A673 (cell line): ENCODE measurements around the gene GAS2. TPM values are rescaled to one million over a fixed set of nuclear protein-coding genes. Genes with fewer than 3 reads are reported as not detected.
A peak's percentile ranks its signal among the peaks of the same experiment; 100 is the strongest.

Experiments used
- BruUV-seq: library from RNA; stranded (reverse); fragments of 400-500 nt; replicated peaks from 2 replicates; lab custom pipeline; 2021; lab: Mats Ljungman, UMichigan
- CTCF ChIA-PET: fragments of 300-600 bp; sonication (Branson Sonifier 250); formaldehyde crosslinking; loops from one replicate; lab custom pipeline; 2022; ENCODE audit warnings: antibody characterized with exemption; lab: Charles Lee
- POLR2A ChIA-PET: fragments of 300-600 bp; sonication (Branson Sonifier 250); formaldehyde crosslinking; loops from one replicate; lab custom pipeline; 2022; ENCODE audit warnings: antibody characterized with exemption; ENCODE audit not compliant: low non-redundant PET; lab: Charles Lee
- DNase-seq: peaks from one replicate; pipeline ENCODE4 v3.0.0-alpha.2; 2015; ENCODE audit warnings: low spot score
- H3K27ac ChIP-seq: fragments of 200-600 bp; sonication (generic); 2 replicates; pipeline ENCODE4 v1.5.1; 2016; ENCODE audit warnings: mixed run types, low read depth, mild to moderate bottlenecking, mixed read lengths, antibody characterized with exemption, low read length; ENCODE audit not compliant: poor library complexity, severe bottlenecking
- H3K27me3 ChIP-seq: fragments of 200-600 bp; sonication (generic); replicated peaks from 2 replicates; pipeline ENCODE4 v1.6.1; 2017; ENCODE audit warnings: mixed run types, low read depth, mild to moderate bottlenecking, mixed read lengths, antibody characterized with exemption, low read length; ENCODE audit not compliant: insufficient read depth, poor library complexity
- H3K36me3 ChIP-seq: fragments of 200-600 bp; sonication (generic); 2 replicates; pipeline ENCODE4 v1.6.1; 2016; ENCODE audit warnings: mixed run types, mild to moderate bottlenecking, mixed read lengths, antibody characterized with exemption, low read length; ENCODE audit not compliant: insufficient read depth, poor library complexity, severe bottlenecking
- H3K4me1 ChIP-seq: fragments of 200-600 bp; sonication (generic); 2 replicates; pipeline ENCODE4 v1.6.1; 2017; ENCODE audit warnings: mixed run types, mild to moderate bottlenecking, mixed read lengths, antibody characterized with exemption, low read length; ENCODE audit not compliant: insufficient read depth, poor library complexity, severe bottlenecking
- H3K4me3 ChIP-seq: fragments of 200-600 bp; sonication (generic); 2 replicates; pipeline ENCODE4 v1.5.1; 2016; ENCODE audit warnings: low read depth, mixed run types, mild to moderate bottlenecking, mixed read lengths, low read length; ENCODE audit not compliant: poor library complexity, severe bottlenecking
- H3K9me3 ChIP-seq: fragments of 200-600 bp; sonication (generic); 2 replicates; pipeline ENCODE4 v1.6.1; 2016; ENCODE audit warnings: mixed run types, low read depth, mild to moderate bottlenecking, mixed read lengths, antibody characterized with exemption, low read length; ENCODE audit not compliant: poor library complexity, severe bottlenecking
- EZH2 ChIP-seq: fragments of 200-600 bp; sonication (generic); IDR thresholded peaks from 2 replicates; pipeline ENCODE4 v1.6.1; 2017; ENCODE audit warnings: borderline replicate concordance, low read depth, mild to moderate bottlenecking, mixed read lengths, antibody characterized with exemption, low read length; ENCODE audit not compliant: poor library complexity, severe bottlenecking
- intact Hi-C: fragments of 100-400 bp; cut with micrococcal nuclease; formaldehyde crosslinking; loops from one replicate; pipeline ENCODE4 v1.10.0; 2022; ENCODE audit not compliant: unreplicated experiment
- total RNA-seq: library from RNA; stranded (reverse); gene quantifications from 2 replicates; pipeline ENCODE4 v1.2.3, GENCODE V29; 2021
- TF ChIP-seq, protein P1 (sequence below): fragments of 300-800, 200-600 bp; sonication (generic); conservative IDR thresholded peaks from 2 replicates; pipeline ENCODE4 v1.5.1; 2017; ENCODE audit warnings: low read depth, mild to moderate bottlenecking, antibody characterized with exemption, low read length, moderate library complexity, mixed read lengths

The GAS2 gene
- total RNA-seq, 1 experiment from 2014 or later: 1.8 TPM

- Histone ChIP-seq H3K4me1 (peaks cover 17% of the 10 kb centered on the region), H3K4me3 (no peak overlapping the region), H3K27me3 (no peaks in the 10 kb centered on the region), H3K27ac (no peak overlapping the region), H3K9me3 (peaks cover 7% of the 10 kb centered on the region), H3K36me3 (no peaks in the 10 kb centered on the region)
- intact Hi-C loops: no loop called here
- DNase-seq: no peak
- ChIA-PET CTCF (no interaction called here), POLR2A (no interaction called here)
- TF ChIP-seq, protein P1, sequence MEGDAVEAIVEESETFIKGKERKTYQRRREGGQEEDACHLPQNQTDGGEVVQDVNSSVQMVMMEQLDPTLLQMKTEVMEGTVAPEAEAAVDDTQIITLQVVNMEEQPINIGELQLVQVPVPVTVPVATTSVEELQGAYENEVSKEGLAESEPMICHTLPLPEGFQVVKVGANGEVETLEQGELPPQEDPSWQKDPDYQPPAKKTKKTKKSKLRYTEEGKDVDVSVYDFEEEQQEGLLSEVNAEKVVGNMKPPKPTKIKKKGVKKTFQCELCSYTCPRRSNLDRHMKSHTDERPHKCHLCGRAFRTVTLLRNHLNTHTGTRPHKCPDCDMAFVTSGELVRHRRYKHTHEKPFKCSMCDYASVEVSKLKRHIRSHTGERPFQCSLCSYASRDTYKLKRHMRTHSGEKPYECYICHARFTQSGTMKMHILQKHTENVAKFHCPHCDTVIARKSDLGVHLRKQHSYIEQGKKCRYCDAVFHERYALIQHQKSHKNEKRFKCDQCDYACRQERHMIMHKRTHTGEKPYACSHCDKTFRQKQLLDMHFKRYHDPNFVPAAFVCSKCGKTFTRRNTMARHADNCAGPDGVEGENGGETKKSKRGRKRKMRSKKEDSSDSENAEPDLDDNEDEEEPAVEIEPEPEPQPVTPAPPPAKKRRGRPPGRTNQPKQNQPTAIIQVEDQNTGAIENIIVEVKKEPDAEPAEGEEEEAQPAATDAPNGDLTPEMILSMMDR: no peak
- no peak for TF ChIP-seq EZH2
- BruUV-seq: no TSS peak
These were observed 141.0 kb downstream of the GAS2 start for GRCh38 chr11:22807391-22807790.

DNA sequence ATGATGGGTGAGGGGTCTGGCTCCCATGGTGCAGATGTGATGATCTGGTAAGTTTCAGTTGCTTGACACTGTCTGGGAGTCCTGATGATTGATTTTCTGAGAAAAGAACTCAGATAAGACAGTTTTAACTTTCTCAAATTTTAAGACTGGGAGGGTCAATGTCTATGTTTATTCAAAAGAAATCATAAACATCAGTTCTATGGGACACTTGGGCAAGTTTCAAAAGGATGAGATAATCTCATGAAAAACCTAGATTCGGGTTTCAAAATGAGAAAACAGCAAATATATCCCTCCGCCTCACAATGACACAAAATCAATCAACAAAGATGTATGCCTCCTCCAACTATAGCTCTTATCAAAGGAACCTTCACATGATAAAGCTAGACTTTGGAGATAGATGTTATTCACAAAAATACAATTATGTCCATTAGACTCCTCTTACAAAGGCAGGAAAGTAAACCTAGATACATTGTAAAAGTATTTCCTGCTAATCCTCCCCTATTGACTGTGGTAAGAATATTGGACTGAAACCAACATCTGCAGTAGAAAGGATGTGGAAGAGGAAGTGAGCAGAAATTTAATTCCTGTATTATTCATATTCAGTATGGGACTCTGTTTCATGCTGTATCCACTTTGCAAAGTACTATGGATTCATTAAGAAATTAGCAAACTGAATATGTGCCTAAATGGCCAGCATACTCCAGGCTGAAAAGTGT is 141.6 kb downstream of the GAS2 start:
- H3K4me1 ChIP-seq: peaks cover 17% of the 10 kb centered on the region
- intact Hi-C loops: loop anchor here (2.0 kb wide), 1 partner anchor 65 kb away; no protein-coding TSS in a partner anchor
- no TSS peak for BruUV-seq
- TF ChIP-seq EZH2: no peak
- TF ChIP-seq, protein P1: no peak
- no peak overlapping the region for H3K4me3 ChIP-seq
- DNase-seq: peak; percentile 71
- no peaks in the 10 kb centered on the region for H3K27me3 ChIP-seq
- H3K9me3 ChIP-seq: peaks cover 7% of the 10 kb centered on the region
- peak overlapping the region; percentile 18 for H3K27ac ChIP-seq
- H3K36me3 ChIP-seq: no peaks in the 10 kb centered on the region
- POLR2A ChIA-PET: no interaction called here
- CTCF ChIA-PET: no interaction called here

DNA sequence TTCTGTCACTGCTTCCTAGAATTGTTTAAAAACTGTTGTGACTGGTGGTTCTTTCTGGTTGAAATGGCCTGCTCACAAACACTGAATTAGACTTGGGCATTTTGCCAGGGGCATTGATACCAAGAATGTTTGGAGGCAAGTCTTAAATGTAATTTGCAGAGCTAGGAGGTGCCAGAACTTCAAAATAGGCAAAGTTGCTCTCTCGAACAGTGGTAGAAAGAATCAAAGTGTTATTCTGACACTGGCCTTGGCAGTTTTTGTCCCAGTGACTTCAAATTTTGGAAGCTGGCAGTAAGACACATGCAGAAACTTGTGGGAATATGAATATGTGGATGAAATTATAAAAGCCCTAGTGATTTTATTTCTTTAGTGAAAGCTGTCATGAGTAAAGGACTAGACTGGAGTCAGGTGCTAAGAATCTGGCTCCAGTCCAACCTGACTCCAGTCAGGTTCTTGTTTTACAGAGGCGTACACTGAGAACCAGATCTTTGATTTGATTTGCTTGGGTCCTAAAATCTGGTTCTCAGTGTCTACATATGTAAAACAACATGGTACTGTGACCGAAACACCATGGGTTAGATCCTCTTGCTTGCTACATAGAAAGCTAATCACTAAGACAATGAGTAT is 142.3 kb downstream of the GAS2 start:
- Histone ChIP-seq H3K4me3 (no peak overlapping the region), H3K27ac (peak overlapping the region; percentile 18), H3K9me3 (peaks cover 7% of the 10 kb centered on the region), H3K4me1 (peaks cover 17% of the 10 kb centered on the region), H3K36me3 (no peaks in the 10 kb centered on the region), H3K27me3 (no peaks in the 10 kb centered on the region)
- peak; percentile 81 for DNase-seq
- ChIA-PET CTCF (no interaction called here), POLR2A (no interaction called here)
- intact Hi-C loops: loop anchor here (2.0 kb wide), 1 partner anchor 64 kb away; no protein-coding TSS in a partner anchor
- TF ChIP-seq EZH2: no peak
- TF ChIP-seq, protein P1: no peak
- no TSS peak for BruUV-seq
